Choroid plexus epithelial cell (primary cell): Measurements from ENCODE around the gene EID2.

ENCODE experiments used
- DNase-seq: peaks from one replicate; pipeline ENCODE4 v3.0.0-alpha.2; 2010; ENCODE audit warnings: low read depth
- H3K4me3 ChIP-seq: 2 replicates; pipeline ENCODE4 v1.5.1; 2011; ENCODE audit warnings: low read depth, mild to moderate bottlenecking, control low read depth, low read length, moderate library complexity
- CTCF ChIP-seq: conservative IDR thresholded peaks from 2 replicates; pipeline ENCODE4 v1.5.1; 2011; ENCODE audit warnings: low read depth, mild to moderate bottlenecking, control low read depth, inconsistent platforms, low read length, moderate library complexity

Gene EID2

DNA sequence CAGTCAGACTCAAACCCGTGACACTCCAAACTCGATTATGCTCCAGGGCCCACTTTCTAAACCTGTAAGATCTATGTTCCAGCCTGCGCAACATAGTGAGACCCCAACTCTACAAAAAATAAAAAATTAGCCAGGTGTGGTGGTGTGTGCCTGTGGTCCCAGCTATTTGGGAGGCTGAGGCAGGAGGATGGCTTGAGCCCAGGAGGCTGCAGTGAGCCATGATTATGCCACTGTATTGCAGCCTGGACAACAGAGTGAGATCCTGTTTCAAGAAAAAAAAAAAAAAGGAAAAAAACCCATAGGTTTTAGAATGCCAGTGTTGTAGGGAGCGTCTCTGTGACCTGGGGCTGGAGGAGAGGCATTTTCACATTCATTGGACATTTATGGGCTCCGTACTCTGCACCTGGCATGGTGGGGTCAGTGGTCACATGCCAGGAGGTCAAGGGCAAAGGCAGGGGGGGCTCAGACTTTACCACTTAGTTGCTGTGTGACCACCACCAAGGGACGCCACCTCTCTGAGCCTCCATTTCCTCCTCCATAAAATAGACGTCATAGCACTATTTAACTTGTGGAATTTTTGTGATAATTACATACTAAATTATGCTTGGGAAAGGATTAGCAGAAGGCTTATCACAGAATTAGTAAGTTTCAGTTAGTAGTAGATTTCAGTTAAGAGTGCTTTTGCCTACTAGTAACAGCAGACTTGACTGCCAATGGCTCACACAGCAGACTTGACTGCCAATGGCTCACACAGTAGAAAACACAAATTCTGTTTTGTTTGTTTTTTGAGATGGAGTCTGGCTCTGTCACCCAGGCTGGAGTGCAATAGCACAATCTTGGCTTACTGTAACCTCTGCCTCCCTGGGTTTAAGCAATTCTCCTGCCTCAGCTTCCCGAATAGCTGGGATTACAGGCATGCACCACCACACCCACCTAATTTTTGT lies 19.1 kb downstream of the EID2 start:
- DNase-seq, result no peak
- TF ChIP-seq CTCF, result no peak
- H3K4me3 ChIP-seq, result no peak overlapping the region

DNA sequence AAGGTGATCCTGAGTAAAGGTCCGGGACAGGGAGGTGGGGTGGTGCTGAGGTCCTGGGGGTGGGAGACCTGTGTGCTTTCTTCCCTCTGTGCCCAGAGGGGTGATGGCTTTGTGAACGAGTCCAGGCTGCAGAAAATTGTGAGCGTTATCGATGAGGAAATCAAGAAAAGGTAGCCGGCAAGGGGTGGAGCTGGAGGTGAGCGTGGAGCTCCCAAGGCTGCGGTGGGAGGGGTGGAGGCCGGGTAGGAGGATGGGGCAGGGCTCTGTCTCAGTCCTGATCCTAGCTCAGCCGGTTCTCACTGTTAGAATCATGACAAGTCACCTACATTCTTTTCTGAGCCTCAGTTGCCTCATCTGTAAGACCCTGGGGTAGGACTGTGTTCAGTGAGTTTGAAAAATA lies 21.0 kb downstream of the EID2 start:
- no peak for DNase-seq
- no peak overlapping the region for H3K4me3 ChIP-seq
- TF ChIP-seq CTCF, result no peak

- no peak for DNase-seq
- H3K4me3 ChIP-seq, result no peak overlapping the region
- no peak for TF ChIP-seq CTCF
These were observed 21.5 kb downstream of the EID2 start for GRCh38 chr19:39518458-39518857.

DNA sequence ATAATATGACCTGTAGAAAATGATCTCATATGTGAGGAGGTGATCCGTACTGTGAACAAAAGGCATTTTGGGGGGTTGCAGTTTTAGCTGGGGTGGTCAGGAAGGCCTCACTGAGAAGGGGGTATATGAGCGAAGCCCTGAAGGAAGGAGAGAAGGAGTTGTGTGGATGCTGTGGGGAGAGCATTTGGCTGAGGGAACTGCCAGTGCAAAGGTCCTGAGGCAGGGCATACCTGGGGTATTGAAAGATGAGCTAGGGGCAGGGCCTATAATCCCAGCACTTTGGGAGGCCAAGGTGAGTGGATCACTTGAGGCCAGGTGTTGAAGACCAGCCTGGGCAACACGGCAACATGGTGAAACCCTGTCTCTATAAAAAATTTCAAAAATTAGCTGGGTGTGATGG lies 22.5 kb downstream of the EID2 start:
- no peak overlapping the region for H3K4me3 ChIP-seq
- no peak for TF ChIP-seq CTCF
- no peak for DNase-seq

GRCh38 chr19:39516270-39516669 lies 23.7 kb downstream of the EID2 start:
- no peak for DNase-seq
- H3K4me3 ChIP-seq, result no peak overlapping the region
- TF ChIP-seq CTCF, result no peak

- DNase-seq, result no peak
- TF ChIP-seq CTCF, result no peak
- H3K4me3 ChIP-seq, result no peak overlapping the region
These were observed 24.3 kb downstream of the EID2 start for GRCh38 chr19:39515551-39516191.
